GM12872 (cell line): ENCODE data around the gene CDC14A.

Experiments used
- CTCF ChIP-seq: IDR thresholded peaks from 3 replicates; pipeline ENCODE4 v1.5.1; 2011; ENCODE audit warnings: low read depth, mild to moderate bottlenecking, low read length, moderate library complexity; ENCODE audit not compliant: insufficient read depth

The CDC14A gene

GRCh38 chr1:100352267-100353070 is at the start of gene CDC14A:
Gene CDC14A (plus strand): TSS chr1:100352506. CDS start chr1:100352955, 449 bp downstream.
- 0 out of 3 replicates have a peak, but pooled peaks have one; percentile 3 for TF ChIP-seq CTCF

GRCh38 chr1:100302739-100303138 is 49.6 kb upstream of the CDC14A start:
- TF ChIP-seq CTCF: no peak

- TF ChIP-seq CTCF: no peak
Observed at GRCh38 chr1:100304227-100304626, 48.1 kb upstream of the CDC14A start.

- TF ChIP-seq CTCF: no peak
Observed at GRCh38 chr1:100304921-100305320, 47.4 kb upstream of the CDC14A start.

- TF ChIP-seq CTCF: no peak
Observed at GRCh38 chr1:100305954-100306353, 46.4 kb upstream of the CDC14A start.

- no peak for TF ChIP-seq CTCF
Observed at GRCh38 chr1:100306735-100307313, 45.5 kb upstream of the CDC14A start.

- TF ChIP-seq CTCF: no peak
Observed at GRCh38 chr1:100308777-100309176, 43.5 kb upstream of the CDC14A start.
